ENCODE results near the gene SYNE1. TPM values are rescaled to one million over a fixed set of nuclear protein-coding genes. Genes with fewer than 3 reads are reported as not detected.

Gene SYNE1
- total RNA-seq, 1 donor from 2014 or later = 166 TPM

GRCh38 chr6:152119831-152120230, 517.3 kb downstream of the SYNE1 start:
- DNase-seq (no peak), ATAC-seq (no peak)
- Histone ChIP-seq H3K27me3 (ENCODE audit: low read depth) (no peaks in the 10 kb centered on the region), H3K4me1 (no peaks in the 10 kb centered on the region), H3K9me3 (no peaks in the 10 kb centered on the region), H3K4me3 (no peak overlapping the region), H3K27ac (no peak overlapping the region), H3K36me3 (peaks cover 50% of the 10 kb centered on the region)
- TF ChIP-seq CTCF (IDR thresholded peaks at IDR 0.05) = no peak
- intact Hi-C loops (cut with DNase I) = no loop called here

GRCh38 chr6:152118678-152119077, 518.5 kb downstream of the SYNE1 start:
- ATAC-seq (no peak), DNase-seq (no peak)
- peaks cover 44% of the 10 kb centered on the region for H3K36me3 ChIP-seq
- H3K27ac ChIP-seq = no peak overlapping the region
- no peak overlapping the region for H3K4me3 ChIP-seq
- H3K9me3 ChIP-seq = no peaks in the 10 kb centered on the region
- H3K27me3 ChIP-seq (ENCODE audit: low read depth) = no peaks in the 10 kb centered on the region
- H3K4me1 ChIP-seq = no peaks in the 10 kb centered on the region
- intact Hi-C loops (cut with DNase I) = no loop called here
- no peak for TF ChIP-seq CTCF (IDR thresholded peaks at IDR 0.05)

- no peak for TF ChIP-seq CTCF (IDR thresholded peaks at IDR 0.05)
- intact Hi-C loops (cut with DNase I) = no loop called here
- DNase-seq = no peak
- Histone ChIP-seq H3K4me3 (no peak overlapping the region), H3K4me1 (no peaks in the 10 kb centered on the region), H3K27ac (no peak overlapping the region), H3K36me3 (peaks cover 39% of the 10 kb centered on the region), H3K9me3 (no peaks in the 10 kb centered on the region), H3K27me3 (ENCODE audit: low read depth) (no peaks in the 10 kb centered on the region)
- ATAC-seq = no peak
Measured at GRCh38 chr6:152118224-152118623, 518.9 kb downstream of the SYNE1 start.

- ATAC-seq (no peak), DNase-seq (no peak)
- Histone ChIP-seq H3K27me3 (ENCODE audit: low read depth) (no peaks in the 10 kb centered on the region), H3K9me3 (no peaks in the 10 kb centered on the region), H3K27ac (no peak overlapping the region), H3K4me3 (no peak overlapping the region), H3K4me1 (peaks cover 5% of the 10 kb centered on the region), H3K36me3 (peaks cover 32% of the 10 kb centered on the region)
- TF ChIP-seq CTCF (IDR thresholded peaks at IDR 0.05) = no peak
- intact Hi-C loops (cut with DNase I) = no loop called here
Measured at GRCh38 chr6:152117156-152118133, 519.7 kb downstream of the SYNE1 start.

GRCh38 chr6:152112491-152113261, 524.5 kb downstream of the SYNE1 start:
- DNase-seq = peak; percentile 76
- H3K27me3 ChIP-seq (ENCODE audit: low read depth) = no peaks in the 10 kb centered on the region
- ATAC-seq = peak; percentile 49 to 68
- H3K4me1 ChIP-seq = peaks cover 23% of the 10 kb centered on the region
- no peaks in the 10 kb centered on the region for H3K9me3 ChIP-seq
- intact Hi-C loops (cut with DNase I) = no loop called here
- H3K27ac ChIP-seq = peak overlapping the region; percentile 26
- H3K4me3 ChIP-seq = no peak overlapping the region
- TF ChIP-seq CTCF (IDR thresholded peaks at IDR 0.05) = no peak
- H3K36me3 ChIP-seq = no peaks in the 10 kb centered on the region

Measured in lower lobe of right lung (tissue), 2 donors.